ENCODE measurements around the gene MTCL1.

The MTCL1 gene

DNA sequence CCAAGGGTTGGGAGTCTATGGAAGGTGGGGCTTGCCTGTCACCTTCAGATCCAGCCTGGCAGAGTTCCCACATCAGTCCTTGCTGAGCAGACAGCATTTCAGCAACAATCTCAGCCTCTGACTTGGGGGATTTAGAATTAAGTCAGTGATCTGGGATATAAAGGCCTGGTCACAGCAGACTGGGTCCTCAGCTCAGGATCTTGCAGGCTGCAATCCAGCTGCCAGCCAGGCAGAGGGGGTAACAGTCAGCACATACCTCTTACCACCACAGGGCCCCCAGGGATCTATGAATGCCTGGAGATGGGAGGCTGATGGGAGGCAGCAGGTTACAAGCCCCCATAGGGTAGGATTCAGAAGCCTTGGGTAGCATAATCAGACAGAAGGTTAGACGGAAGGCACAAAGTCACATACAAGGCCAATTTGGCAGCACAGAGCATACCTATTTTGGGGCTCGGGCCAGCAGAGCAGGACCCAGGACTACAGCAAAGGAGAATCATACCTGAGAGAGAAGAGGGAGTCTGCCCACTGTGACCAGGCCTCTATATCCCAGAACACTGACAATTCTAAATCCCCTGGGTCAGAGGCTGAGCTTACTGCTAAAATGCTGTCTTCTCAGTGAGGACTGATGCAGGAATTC, 163.5 kb downstream of the MTCL1 start:
- DNase-seq = no peak

DNA sequence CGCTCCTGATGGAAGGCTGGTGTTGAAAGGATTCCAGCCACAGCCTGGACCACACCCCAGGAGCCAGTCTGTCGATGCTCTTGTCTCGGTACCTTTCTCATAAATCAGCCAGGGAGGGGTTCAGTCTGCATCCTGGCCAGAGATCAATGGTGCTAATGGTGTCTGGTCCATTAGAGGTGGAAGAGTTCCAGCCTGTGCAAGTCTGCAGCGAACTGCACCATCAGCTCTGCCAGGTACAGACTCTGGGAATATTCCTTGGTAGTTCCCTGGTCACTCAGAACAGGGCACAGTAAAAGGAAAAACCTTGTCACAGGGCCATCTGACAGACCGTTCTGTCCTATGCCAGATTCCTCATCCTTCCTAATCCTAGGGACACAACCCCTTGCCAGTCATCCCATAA, 164.3 kb downstream of the MTCL1 start:
- no peak for DNase-seq

- no peak for DNase-seq
These were observed 165.2 kb downstream of the MTCL1 start for GRCh38 chr18:8870528-8870927.

GRCh38 chr18:8871489-8871888, 166.1 kb downstream of the MTCL1 start:
- no peak for DNase-seq

GRCh38 chr18:8874872-8875271, 169.5 kb downstream of the MTCL1 start:
- no peak for DNase-seq

- no peak for DNase-seq
These were observed 171.5 kb downstream of the MTCL1 start for GRCh38 chr18:8876887-8877286.

DNA sequence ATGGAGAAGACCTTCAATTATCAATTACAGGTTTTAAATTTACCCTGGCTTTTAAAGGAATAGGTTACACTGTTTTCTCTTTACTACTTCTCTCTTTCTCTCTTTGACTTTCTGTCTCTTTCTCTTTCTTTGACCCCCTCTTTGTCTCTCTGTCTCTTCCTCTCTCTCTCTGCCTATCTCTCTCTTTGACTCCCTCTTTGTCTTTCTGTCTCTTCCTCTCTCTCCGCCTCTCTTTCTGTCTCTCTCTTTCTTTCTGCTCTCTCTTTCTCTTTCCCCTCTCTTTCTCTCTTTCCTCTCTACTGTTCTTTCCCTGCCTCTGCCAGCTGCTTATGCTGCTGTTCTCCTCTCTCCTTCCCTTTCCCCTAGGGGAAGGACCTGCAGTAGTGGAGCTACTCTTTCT, 175.7 kb downstream of the MTCL1 start:
- DNase-seq = no peak
